Loucy (cell line): ENCODE data around the gene PTGS2.

Experiments
- EZH2phosphoT487 ChIP-seq: fragments of 200-600 bp; IDR thresholded peaks from 2 replicates; pipeline ENCODE4 v1.6.1; 2018; ENCODE audit warnings: antibody characterized with exemption, mild to moderate bottlenecking, moderate library complexity, borderline replicate concordance
- TF ChIP-seq, protein P1 (sequence below): fragments of 200-600 bp; sonication (generic); conservative IDR thresholded peaks from 2 replicates; pipeline ENCODE4 v1.5.1; 2014; ENCODE audit warnings: mild to moderate bottlenecking, antibody characterized with exemption, low read length

DNA sequence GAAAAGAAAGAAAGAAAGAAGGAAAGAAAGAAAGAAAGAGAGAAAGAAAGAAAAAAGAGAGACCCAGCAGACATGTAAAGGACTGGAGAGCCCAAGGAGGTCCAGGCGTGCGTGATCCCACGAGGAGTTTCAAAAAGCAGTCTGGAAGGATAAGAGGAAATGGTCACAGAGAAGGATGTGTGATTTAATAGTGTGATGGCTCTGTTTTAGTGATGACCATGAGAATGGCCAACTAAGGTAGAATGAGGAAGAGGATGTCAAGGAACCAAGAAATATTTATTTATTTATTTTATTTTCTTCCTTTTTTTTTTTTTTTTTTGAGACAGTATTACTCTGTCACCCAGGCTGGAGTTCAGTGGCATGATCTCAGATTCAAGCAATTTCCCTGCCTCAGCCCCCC is 25.5 kb downstream of the PTGS2 start:
- TF ChIP-seq, protein P1, sequence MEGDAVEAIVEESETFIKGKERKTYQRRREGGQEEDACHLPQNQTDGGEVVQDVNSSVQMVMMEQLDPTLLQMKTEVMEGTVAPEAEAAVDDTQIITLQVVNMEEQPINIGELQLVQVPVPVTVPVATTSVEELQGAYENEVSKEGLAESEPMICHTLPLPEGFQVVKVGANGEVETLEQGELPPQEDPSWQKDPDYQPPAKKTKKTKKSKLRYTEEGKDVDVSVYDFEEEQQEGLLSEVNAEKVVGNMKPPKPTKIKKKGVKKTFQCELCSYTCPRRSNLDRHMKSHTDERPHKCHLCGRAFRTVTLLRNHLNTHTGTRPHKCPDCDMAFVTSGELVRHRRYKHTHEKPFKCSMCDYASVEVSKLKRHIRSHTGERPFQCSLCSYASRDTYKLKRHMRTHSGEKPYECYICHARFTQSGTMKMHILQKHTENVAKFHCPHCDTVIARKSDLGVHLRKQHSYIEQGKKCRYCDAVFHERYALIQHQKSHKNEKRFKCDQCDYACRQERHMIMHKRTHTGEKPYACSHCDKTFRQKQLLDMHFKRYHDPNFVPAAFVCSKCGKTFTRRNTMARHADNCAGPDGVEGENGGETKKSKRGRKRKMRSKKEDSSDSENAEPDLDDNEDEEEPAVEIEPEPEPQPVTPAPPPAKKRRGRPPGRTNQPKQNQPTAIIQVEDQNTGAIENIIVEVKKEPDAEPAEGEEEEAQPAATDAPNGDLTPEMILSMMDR: no peak
- no peak for TF ChIP-seq EZH2phosphoT487
